Suprapubic skin (tissue), 4 donors: ENCODE measurements around the gene MYO5A. TPM values are rescaled to one million over a fixed set of nuclear protein-coding genes. Genes with fewer than 3 reads are reported as not detected.

ENCODE experiments used
- DNase-seq, 2 donors: peaks; one replicate each; pipeline ENCODE4 v3.0.0-alpha.2; 2019; ENCODE audit warnings: low spot score in 2 of 2
- H3K27ac ChIP-seq: fragments of 200-600 bp; sonication (generic); one replicate; pipeline ENCODE4 v1.5.1; 2019
- H3K27me3 ChIP-seq: fragments of 200-600 bp; sonication (generic); one replicate; pipeline ENCODE4 v1.5.1; 2019
- H3K36me3 ChIP-seq: fragments of 200-600 bp; sonication (generic); one replicate; pipeline ENCODE4 v1.5.1; 2019
- H3K4me1 ChIP-seq: fragments of 200-600 bp; sonication (generic); one replicate; pipeline ENCODE4 v1.5.1; 2019
- H3K4me3 ChIP-seq: fragments of 200-600 bp; sonication (generic); one replicate; pipeline ENCODE4 v1.5.1; 2019; ENCODE audit warnings: mild to moderate bottlenecking
- H3K9me3 ChIP-seq: fragments of 200-600 bp; sonication (generic); one replicate; pipeline ENCODE4 v1.5.1; 2019
- CTCF ChIP-seq, 2 donors: fragments of 200-600 bp in 1 of 2; fragments of 450-650 bp in 1 of 2; sonication (generic) in 1 of 2; IDR thresholded peaks; one replicate each; pipeline ENCODE4 v1.5.1; 2016 to 2019; ENCODE audit warnings: antibody characterized with exemption in 2 of 2, mild to moderate bottlenecking in 1 of 2, moderate library complexity in 1 of 2
- EP300 ChIP-seq: sonication (generic); formaldehyde crosslinking; IDR thresholded peaks from one replicate; pipeline ENCODE4 v1.6.1; 2017; ENCODE audit warnings: antibody characterized with exemption
- POLR2A ChIP-seq, 2 donors: fragments of 450-650 bp; IDR thresholded peaks; one replicate each; pipeline ENCODE4 v1.6.1; 2017; ENCODE audit warnings: antibody characterized with exemption in 2 of 2, mild to moderate bottlenecking in 2 of 2, moderate library complexity in 2 of 2
- POLR2AphosphoS5 ChIP-seq, 3 donors: sonication (generic); formaldehyde crosslinking; IDR thresholded peaks; one replicate each; pipeline ENCODE4 v1.6.1; 2017; ENCODE audit warnings: antibody characterized with exemption in 3 of 3
- WGBS: methylation state at CpG from one replicate; pipeline ENCODE4 v1.1.5; 2018; 5-methylcytosine and 5-hydroxymethylcytosine counted together
- total RNA-seq, 4 donors: library from RNA; depleted of rRNA; stranded (reverse); fragments of >200 nt; gene quantifications; one replicate each; pipeline ENCODE4 v1.1.0, GENCODE V29; 2016

The MYO5A gene
- total RNA-seq, 4 donors from 2014 or later = 37.4 to 73.7 (median 47.0) TPM

GRCh38 chr15:52391069-52391468, 137.6 kb downstream of the MYO5A start:
- 99% methylated on average over 4 of the region's 4 CpGs for WGBS
- H3K9me3 ChIP-seq = no peaks in the 10 kb centered on the region
- H3K27me3 ChIP-seq = no peaks in the 10 kb centered on the region
- peaks cover 33% of the 10 kb centered on the region for H3K36me3 ChIP-seq
- no peak for TF ChIP-seq POLR2AphosphoS5 (IDR thresholded peaks at IDR 0.05)
- no peak overlapping the region for H3K4me3 ChIP-seq
- no peak overlapping the region for H3K27ac ChIP-seq
- DNase-seq = no peak
- no peaks in the 10 kb centered on the region for H3K4me1 ChIP-seq

GRCh38 chr15:52385670-52386069, 143.0 kb downstream of the MYO5A start:
- Histone ChIP-seq H3K4me3 (no peak overlapping the region), H3K27ac (no peak overlapping the region), H3K27me3 (no peaks in the 10 kb centered on the region), H3K4me1 (no peaks in the 10 kb centered on the region), H3K9me3 (no peaks in the 10 kb centered on the region), H3K36me3 (peaks cover 62% of the 10 kb centered on the region)
- DNase-seq = no peak
- TF ChIP-seq CTCF (IDR thresholded peaks at IDR 0.05) (no peak), EP300 (no peak), POLR2AphosphoS5 (IDR thresholded peaks at IDR 0.05) (no peak), POLR2A (IDR thresholded peaks at IDR 0.05) (no peak)

GRCh38 chr15:52383100-52383588, 145.5 kb downstream of the MYO5A start:
- Histone ChIP-seq H3K27ac (no peak overlapping the region), H3K4me3 (no peak overlapping the region), H3K4me1 (no peaks in the 10 kb centered on the region), H3K36me3 (peaks cover 71% of the 10 kb centered on the region), H3K27me3 (no peaks in the 10 kb centered on the region), H3K9me3 (no peaks in the 10 kb centered on the region)
- no peak for DNase-seq
- no peak for TF ChIP-seq CTCF (IDR thresholded peaks at IDR 0.05)
- TF ChIP-seq POLR2AphosphoS5 (IDR thresholded peaks at IDR 0.05) = no peak
- TF ChIP-seq POLR2A (IDR thresholded peaks at IDR 0.05) = no peak
- no peak for TF ChIP-seq EP300
- 92% methylated on average over 2 of the region's 2 CpGs for WGBS

- H3K4me3 ChIP-seq = no peak overlapping the region
- H3K27me3 ChIP-seq = no peaks in the 10 kb centered on the region
- no peaks in the 10 kb centered on the region for H3K4me1 ChIP-seq
- DNase-seq = no peak
- no peaks in the 10 kb centered on the region for H3K9me3 ChIP-seq
- whole genome bisulfite sequencing = 93% methylated on average over 1 of the region's 1 CpG
- TF ChIP-seq EP300 (no peak), POLR2AphosphoS5 (IDR thresholded peaks at IDR 0.05) (no peak), CTCF (IDR thresholded peaks at IDR 0.05) (no peak), POLR2A (IDR thresholded peaks at IDR 0.05) (no peak)
- no peak overlapping the region for H3K27ac ChIP-seq
- peaks cover 70% of the 10 kb centered on the region for H3K36me3 ChIP-seq
Observed at GRCh38 chr15:52382647-52383046, 146.0 kb downstream of the MYO5A start.

GRCh38 chr15:52379395-52380106, 149.1 kb downstream of the MYO5A start:
- Histone ChIP-seq H3K36me3 (peaks cover 90% of the 10 kb centered on the region), H3K4me3 (no peak overlapping the region), H3K27ac (no peak overlapping the region), H3K27me3 (no peaks in the 10 kb centered on the region), H3K4me1 (no peaks in the 10 kb centered on the region), H3K9me3 (no peaks in the 10 kb centered on the region)
- WGBS = 88% methylated on average over 14 of the region's 14 CpGs
- TF ChIP-seq EP300 = no peak
- no peak for TF ChIP-seq POLR2AphosphoS5 (IDR thresholded peaks at IDR 0.05)
- no peak for TF ChIP-seq POLR2A (IDR thresholded peaks at IDR 0.05)
- TF ChIP-seq CTCF (IDR thresholded peaks at IDR 0.05) = no peak
- DNase-seq = no peak
